ENCODE data around the gene FASTK.

DNA sequence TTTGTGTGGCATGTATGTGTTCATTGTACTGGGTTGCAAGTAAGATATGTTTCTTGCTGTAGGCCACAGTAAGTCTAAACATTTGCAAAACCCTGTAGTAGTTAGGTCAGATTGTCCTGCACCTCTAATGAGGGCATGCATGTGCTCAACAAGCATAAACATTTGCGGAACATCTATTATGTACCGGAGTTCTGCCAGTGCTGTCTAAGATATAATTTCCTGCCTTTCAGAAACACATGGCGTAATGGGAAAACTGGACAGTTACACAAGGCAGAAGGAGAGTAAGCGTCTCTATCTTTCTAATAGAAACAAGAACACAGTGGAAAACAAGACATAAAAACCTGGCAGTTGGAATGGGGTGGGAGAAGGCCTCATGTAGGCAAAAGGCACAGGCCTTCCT is 49.6 kb downstream of the FASTK start:
- TF ChIP-seq EZH2 (IDR thresholded peaks at IDR 0.05; ENCODE audit: borderline replicate concordance, low read depth, low read length, severe bottlenecking) (no peak), POLR2AphosphoS5 (IDR thresholded peaks at IDR 0.05; ENCODE audit: insufficient read depth, low read depth, low read length) (no peak), POLR2A (IDR thresholded peaks at IDR 0.05; ENCODE audit: low read depth, low read length) (no peak), JUN (IDR thresholded peaks at IDR 0.05; ENCODE audit: borderline replicate concordance, insufficient read depth, insufficient read length, low read depth) (no peak), MYC (IDR thresholded peaks at IDR 0.05; ENCODE audit: low read depth, low read length) (no peak)
- TF ChIP-seq, protein P1, sequence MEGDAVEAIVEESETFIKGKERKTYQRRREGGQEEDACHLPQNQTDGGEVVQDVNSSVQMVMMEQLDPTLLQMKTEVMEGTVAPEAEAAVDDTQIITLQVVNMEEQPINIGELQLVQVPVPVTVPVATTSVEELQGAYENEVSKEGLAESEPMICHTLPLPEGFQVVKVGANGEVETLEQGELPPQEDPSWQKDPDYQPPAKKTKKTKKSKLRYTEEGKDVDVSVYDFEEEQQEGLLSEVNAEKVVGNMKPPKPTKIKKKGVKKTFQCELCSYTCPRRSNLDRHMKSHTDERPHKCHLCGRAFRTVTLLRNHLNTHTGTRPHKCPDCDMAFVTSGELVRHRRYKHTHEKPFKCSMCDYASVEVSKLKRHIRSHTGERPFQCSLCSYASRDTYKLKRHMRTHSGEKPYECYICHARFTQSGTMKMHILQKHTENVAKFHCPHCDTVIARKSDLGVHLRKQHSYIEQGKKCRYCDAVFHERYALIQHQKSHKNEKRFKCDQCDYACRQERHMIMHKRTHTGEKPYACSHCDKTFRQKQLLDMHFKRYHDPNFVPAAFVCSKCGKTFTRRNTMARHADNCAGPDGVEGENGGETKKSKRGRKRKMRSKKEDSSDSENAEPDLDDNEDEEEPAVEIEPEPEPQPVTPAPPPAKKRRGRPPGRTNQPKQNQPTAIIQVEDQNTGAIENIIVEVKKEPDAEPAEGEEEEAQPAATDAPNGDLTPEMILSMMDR (IDR thresholded peaks at IDR 0.05; ENCODE audit: extremely low read depth in 1 of 2, insufficient read depth in 1 of 2, low read depth in 1 of 2, low read length in 2 of 2) = no peak
- TF ChIP-seq, protein P2, sequence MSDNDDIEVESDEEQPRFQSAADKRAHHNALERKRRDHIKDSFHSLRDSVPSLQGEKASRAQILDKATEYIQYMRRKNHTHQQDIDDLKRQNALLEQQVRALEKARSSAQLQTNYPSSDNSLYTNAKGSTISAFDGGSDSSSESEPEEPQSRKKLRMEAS (IDR thresholded peaks at IDR 0.05; ENCODE audit: insufficient read depth, insufficient read length) = no peak
